OCI-LY7 (cell line): ENCODE data around the gene BAZ1A. TPM values are rescaled to one million over a fixed set of nuclear protein-coding genes. Genes with fewer than 3 reads are reported as not detected.

Experiments used
- BruUV-seq: library from RNA; stranded (reverse); fragments of 400-500 nt; replicated peaks from 2 replicates; lab custom pipeline; 2021; lab: Mats Ljungman, UMichigan
- CTCF ChIA-PET: fragments of 300-600 bp; sonication (Branson Sonifier 250); formaldehyde crosslinking; loops from one replicate; lab custom pipeline; 2022; ENCODE audit warnings: antibody characterized with exemption; ENCODE audit not compliant: unreplicated experiment; lab: Charles Lee
- POLR2A ChIA-PET: fragments of 300-600 bp; sonication (Branson Sonifier 250); formaldehyde crosslinking; loops from one replicate; lab custom pipeline; 2022; ENCODE audit warnings: antibody characterized with exemption; lab: Charles Lee
- DNase-seq: peaks from one replicate; pipeline ENCODE4 v3.0.0-alpha.2; 2015; ENCODE audit warnings: low spot score
- H2AFZ ChIP-seq: fragments of 200-600 bp; sonication (generic), shearing (Covaris generic); 2 replicates; pipeline ENCODE4 v1.6.1; 2014; ENCODE audit warnings: mild to moderate bottlenecking, antibody characterized with exemption, low read length, moderate library complexity
- H3K27ac ChIP-seq: fragments of 200-600 bp; sonication (generic); 2 replicates; pipeline ENCODE4 v1.5.1; 2014; ENCODE audit warnings: mixed run types, low read depth, mild to moderate bottlenecking, moderate library complexity, low read length, inconsistent platforms; ENCODE audit not compliant: poor library complexity, severe bottlenecking
- H3K36me3 ChIP-seq: fragments of 200-600 bp; sonication (generic); 2 replicates; pipeline ENCODE4 v1.6.1; 2014; ENCODE audit warnings: mild to moderate bottlenecking, antibody characterized with exemption, low read length, moderate library complexity, mixed read lengths; ENCODE audit not compliant: insufficient read depth
- H3K4me1 ChIP-seq: fragments of 200-600 bp; sonication (generic); 2 replicates; pipeline ENCODE4 v1.5.1; 2014; ENCODE audit warnings: mild to moderate bottlenecking, low read length; ENCODE audit not compliant: insufficient read depth, poor library complexity, severe bottlenecking
- H3K4me2 ChIP-seq: fragments of 200-600 bp; sonication (generic); 2 replicates; pipeline ENCODE4 v1.6.1; 2014; ENCODE audit warnings: mild to moderate bottlenecking, low read length
- H3K4me3 ChIP-seq: fragments of 200-600 bp; sonication (generic); 2 replicates; pipeline ENCODE4 v1.5.1; 2014; ENCODE audit warnings: mild to moderate bottlenecking, low read depth, low read length; ENCODE audit not compliant: poor library complexity, severe bottlenecking
- H3K79me2 ChIP-seq: fragments of 200-600 bp; sonication (generic); 2 replicates; pipeline ENCODE4 v1.6.1; 2016; ENCODE audit warnings: low read depth, mild to moderate bottlenecking, low read length, moderate library complexity, mixed read lengths; ENCODE audit not compliant: insufficient read depth
- H3K9me2 ChIP-seq: fragments of 200-600 bp; sonication (generic); 2 replicates; pipeline ENCODE4 v1.6.1; 2016; ENCODE audit warnings: mild to moderate bottlenecking, low read length, mixed read lengths; ENCODE audit not compliant: insufficient read depth
- H3K9me3 ChIP-seq: fragments of 200-600 bp; sonication (generic); 2 replicates; pipeline ENCODE4 v1.6.1; 2014; ENCODE audit warnings: mild to moderate bottlenecking, mixed run types, low read length, mixed read lengths
- H4K20me1 ChIP-seq: fragments of 200-600 bp; sonication (generic); 2 replicates; pipeline ENCODE4 v1.6.1; 2014; ENCODE audit warnings: mild to moderate bottlenecking, antibody characterized with exemption, low read length, moderate library complexity, mixed read lengths; ENCODE audit not compliant: insufficient read depth
- EZH2phosphoT487 ChIP-seq: fragments of 200-600 bp; sonication (generic); IDR thresholded peaks from 2 replicates; pipeline ENCODE4 v1.6.1; 2018; ENCODE audit warnings: low read depth, borderline replicate concordance, mild to moderate bottlenecking, mixed run types, antibody characterized with exemption, low read length, moderate library complexity, mixed read lengths
- intact Hi-C: fragments of 100-400 bp; cut with micrococcal nuclease; formaldehyde crosslinking; loops from one replicate; pipeline ENCODE4 v1.10.0; 2022; ENCODE audit not compliant: unreplicated experiment
- total RNA-seq, 2 experiments: library from RNA; depleted of rRNA in 1 of 2; stranded (reverse); fragments of >200 nt in 1 of 2; shearing (Covaris generic) in 1 of 2; gene quantifications; 2 replicates each; pipeline ENCODE4 v1.2.3, GENCODE V29; 2014 to 2022
- TF ChIP-seq, protein P1 (sequence below): fragments of 200-600 bp; sonication (generic); conservative IDR thresholded peaks from 2 replicates; pipeline ENCODE4 v1.5.1; 2014; ENCODE audit warnings: mild to moderate bottlenecking, antibody characterized with exemption, low read length, moderate library complexity, mixed read lengths

Gene BAZ1A
- total RNA-seq, 2 experiments from 2014 or later = 42.2 to 58.6 TPM

DNA sequence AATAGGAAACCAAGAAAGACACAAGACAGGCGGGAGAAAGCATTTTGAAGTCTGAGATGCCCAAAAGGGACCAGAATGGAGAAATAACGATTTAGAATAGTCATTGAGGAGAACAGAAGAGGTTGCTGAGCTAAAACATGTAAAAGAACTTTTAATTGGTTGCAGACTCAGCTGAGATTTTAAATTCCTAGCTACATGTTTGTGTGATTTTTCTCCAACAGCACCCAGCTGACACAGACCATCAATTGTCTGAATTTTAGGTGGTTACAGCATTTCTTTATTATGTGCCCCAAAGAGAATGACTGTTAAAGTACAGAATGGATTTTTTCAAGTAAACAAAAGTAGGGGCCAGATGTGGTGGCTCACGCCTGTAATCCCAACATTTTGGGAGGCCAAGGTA, 50.3 kb downstream of the BAZ1A start:
- no TSS peak for BruUV-seq
- H3K4me3 ChIP-seq = no peak overlapping the region
- DNase-seq = no peak
- no peak overlapping the region for H3K27ac ChIP-seq
- ChIA-PET CTCF (no interaction called here), POLR2A (interaction anchor here (0.6 to 1.6 kb wide), 4 partner anchors 9 to 46 kb away, joined by 3 to 5 read pairs (median 4); no protein-coding TSS in a partner anchor)
- H3K9me3 ChIP-seq = no peaks in the 10 kb centered on the region
- intact Hi-C loops = no loop called here
- no peak overlapping the region for H2AFZ ChIP-seq
- H3K4me2 ChIP-seq = no peak overlapping the region
- no peaks in the 10 kb centered on the region for H3K4me1 ChIP-seq
- H4K20me1 ChIP-seq = no peaks in the 10 kb centered on the region
- no peak for TF ChIP-seq EZH2phosphoT487
- TF ChIP-seq, protein P1, sequence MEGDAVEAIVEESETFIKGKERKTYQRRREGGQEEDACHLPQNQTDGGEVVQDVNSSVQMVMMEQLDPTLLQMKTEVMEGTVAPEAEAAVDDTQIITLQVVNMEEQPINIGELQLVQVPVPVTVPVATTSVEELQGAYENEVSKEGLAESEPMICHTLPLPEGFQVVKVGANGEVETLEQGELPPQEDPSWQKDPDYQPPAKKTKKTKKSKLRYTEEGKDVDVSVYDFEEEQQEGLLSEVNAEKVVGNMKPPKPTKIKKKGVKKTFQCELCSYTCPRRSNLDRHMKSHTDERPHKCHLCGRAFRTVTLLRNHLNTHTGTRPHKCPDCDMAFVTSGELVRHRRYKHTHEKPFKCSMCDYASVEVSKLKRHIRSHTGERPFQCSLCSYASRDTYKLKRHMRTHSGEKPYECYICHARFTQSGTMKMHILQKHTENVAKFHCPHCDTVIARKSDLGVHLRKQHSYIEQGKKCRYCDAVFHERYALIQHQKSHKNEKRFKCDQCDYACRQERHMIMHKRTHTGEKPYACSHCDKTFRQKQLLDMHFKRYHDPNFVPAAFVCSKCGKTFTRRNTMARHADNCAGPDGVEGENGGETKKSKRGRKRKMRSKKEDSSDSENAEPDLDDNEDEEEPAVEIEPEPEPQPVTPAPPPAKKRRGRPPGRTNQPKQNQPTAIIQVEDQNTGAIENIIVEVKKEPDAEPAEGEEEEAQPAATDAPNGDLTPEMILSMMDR = no peak
- no peaks in the 10 kb centered on the region for H3K9me2 ChIP-seq
- H3K79me2 ChIP-seq = peaks cover 20% of the 10 kb centered on the region; the same call in 1 of the 2 replicates
- H3K36me3 ChIP-seq = peaks cover 84% of the 10 kb centered on the region

DNA sequence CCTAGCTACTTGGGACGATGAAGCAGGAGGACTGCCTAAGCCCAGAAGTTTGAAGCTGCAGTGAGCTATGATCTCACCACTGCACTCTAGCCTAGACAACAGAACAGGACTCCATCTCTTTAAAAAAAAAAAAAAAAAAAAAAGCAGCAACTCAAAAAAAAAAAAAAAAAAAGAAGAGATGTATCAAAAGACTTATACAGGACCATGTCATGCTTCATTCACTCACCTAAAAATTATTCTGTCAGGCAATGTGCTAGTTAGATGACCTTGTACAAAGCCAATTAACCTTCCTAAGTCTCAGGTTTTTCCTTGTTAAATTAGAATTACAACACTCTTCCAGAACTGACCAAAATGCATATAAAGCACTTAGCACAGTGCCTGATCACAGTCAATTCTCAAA, 50.9 kb downstream of the BAZ1A start:
- POLR2A ChIA-PET = interaction anchor here (0.6 to 1.6 kb wide), 4 partner anchors 15 to 300 kb away, joined by 3 to 5 read pairs (median 4); no protein-coding TSS in a partner anchor
- no peak overlapping the region for H3K27ac ChIP-seq
- H3K36me3 ChIP-seq = peaks cover 88% of the 10 kb centered on the region
- no peak overlapping the region for H2AFZ ChIP-seq
- TF ChIP-seq, protein P1 = no peak
- no peak for TF ChIP-seq EZH2phosphoT487
- no peaks in the 10 kb centered on the region for H3K9me3 ChIP-seq
- no peak overlapping the region for H3K4me3 ChIP-seq
- CTCF ChIA-PET = no interaction called here
- no peaks in the 10 kb centered on the region for H3K9me2 ChIP-seq
- intact Hi-C loops = no loop called here
- H3K79me2 ChIP-seq = peaks cover 14% of the 10 kb centered on the region; the same call in 1 of the 2 replicates
- no TSS peak for BruUV-seq
- no peaks in the 10 kb centered on the region for H4K20me1 ChIP-seq
- DNase-seq = no peak
- no peaks in the 10 kb centered on the region for H3K4me1 ChIP-seq
- H3K4me2 ChIP-seq = no peak overlapping the region

DNA sequence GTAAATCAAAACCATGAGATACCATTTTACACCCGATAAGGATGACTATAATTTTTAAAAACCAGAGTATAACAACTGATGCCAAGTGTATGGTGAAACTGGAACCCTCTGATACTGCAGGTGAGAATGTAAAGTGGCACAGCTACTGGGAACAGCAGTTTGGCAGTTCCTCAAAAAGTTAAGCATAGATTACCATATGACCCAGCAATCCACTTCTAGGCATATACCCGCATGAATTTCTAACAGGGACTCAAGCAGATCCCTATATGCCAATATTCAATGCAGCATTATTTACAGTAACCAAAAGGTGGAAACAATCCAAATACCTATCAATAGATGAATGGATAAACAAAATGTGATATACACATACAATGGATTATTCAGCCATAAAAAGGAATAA, 57.4 kb downstream of the BAZ1A start:
- intact Hi-C loops = no loop called here
- no TSS peak for BruUV-seq
- TF ChIP-seq, protein P1 = no peak
- no peak for TF ChIP-seq EZH2phosphoT487
- ChIA-PET CTCF (no interaction called here), POLR2A (no interaction called here)
- no peaks in the 10 kb centered on the region for H3K9me3 ChIP-seq
- H3K4me1 ChIP-seq = no peaks in the 10 kb centered on the region
- no peaks in the 10 kb centered on the region for H3K9me2 ChIP-seq
- DNase-seq = no peak
- no peak overlapping the region for H3K4me2 ChIP-seq
- no peak overlapping the region for H3K4me3 ChIP-seq
- H3K27ac ChIP-seq = no peak overlapping the region
- H3K79me2 ChIP-seq = peaks cover 29% of the 10 kb centered on the region
- no peak overlapping the region for H2AFZ ChIP-seq
- H3K36me3 ChIP-seq = peaks cover 78% of the 10 kb centered on the region
- H4K20me1 ChIP-seq = no peaks in the 10 kb centered on the region
